Bronchus fibroblast of lung (primary cell): ENCODE measurements around the gene SLX1A. TPM values are rescaled to one million over a fixed set of nuclear protein-coding genes. Genes with fewer than 3 reads are reported as not detected.

ENCODE experiments used
- total RNA-seq: library from RNA; depleted of rRNA; stranded (reverse); fragments of >200 nt; gene quantifications from 2 replicates; pipeline ENCODE4 v1.2.3, GENCODE V29; 2015

SLX1A gene
- 32.0 and 42.2 TPM in 2 replicates for total RNA-seq

GRCh38 chr16:30193615-30194014 lies at the start of gene SLX1A, which contains the start of gene BOLA2B:
SLX1A (plus strand) TSS chr16:30193875; CDS start chr16:30194085, 210 bp downstream.
BOLA2B (minus strand) TSS chr16:30193666; CDS start chr16:30193595, 71 bp downstream.

GRCh38 chr16:30183233-30184095 lies 10.2 kb upstream of the SLX1A start, which contains the start of gene CORO1A:
CORO1A (plus strand) TSS chr16:30183602; CDS start chr16:30185210, 1,608 bp downstream.

GRCh38 chr16:30199049-30199448 lies 5.4 kb downstream of the SLX1A start, which contains the start of gene SULT1A3:
SULT1A3 (plus strand) TSS chr16:30199255; CDS start chr16:30200729, 1,474 bp downstream.

Other genes starting within 250 kb of the SLX1A start
- gene TMEM219, start 231.8 kb upstream of the SLX1A start, total RNA-seq: 99.9 and 105 TPM in 2 replicates
- 27.4 and 30.8 TPM in 2 replicates for gene TAOK2, start 220.0 kb upstream of the SLX1A start, total RNA-seq
- 17.3 and 18.7 TPM in 2 replicates for gene HIRIP3, start 198.3 kb upstream of the SLX1A start, total RNA-seq
- gene INO80E, start 197.6 kb upstream of the SLX1A start, total RNA-seq: 101 and 119 TPM in 2 replicates
- gene DOC2A, start 182.8 kb upstream of the SLX1A start, total RNA-seq: 0.30 and 0.34 TPM in 2 replicates
- not detected in 2 replicates for gene C16orf92, start 170.7 kb upstream of the SLX1A start, total RNA-seq
- 0.15 and 0.34 TPM in 2 replicates for gene TLCD3B, start 162.6 kb upstream of the SLX1A start, total RNA-seq
- 1,260 and 1,271 TPM in 2 replicates for gene ALDOA, start 128.1 kb upstream of the SLX1A start, total RNA-seq
- gene PPP4C, start 117.9 kb upstream of the SLX1A start, total RNA-seq: 123 and 132 TPM in 2 replicates
- gene TBX6, start 102.0 kb upstream of the SLX1A start, total RNA-seq: under 0.01 and 0.15 TPM in 2 replicates
- 25.9 and 28.7 TPM in 2 replicates for gene YPEL3, start 97.7 kb upstream of the SLX1A start, total RNA-seq
- gene GDPD3, start 80.3 kb upstream of the SLX1A start, total RNA-seq: 0.17 and 0.74 TPM in 2 replicates
- 67.2 and 82.8 TPM in 2 replicates for gene MAPK3, start 70.7 kb upstream of the SLX1A start, total RNA-seq
- gene CORO1A, start 10.3 kb upstream of the SLX1A start, total RNA-seq: 7.4 and 7.7 TPM in 2 replicates
- 442 and 580 TPM in 2 replicates for gene BOLA2B, start 209 bp upstream of the SLX1A start, total RNA-seq
- gene SULT1A3, start 5.4 kb downstream of the SLX1A start, total RNA-seq: 1.2 and 1.8 TPM in 2 replicates
- gene NPIPB13, start 54.6 kb downstream of the SLX1A start, total RNA-seq: 0.30 TPM in 1 of 2 replicates, not detected in the other
- gene CD2BP2, start 161.4 kb downstream of the SLX1A start, total RNA-seq: 49.8 and 53.5 TPM in 2 replicates
- gene TBC1D10B, start 176.6 kb downstream of the SLX1A start, total RNA-seq: 40.9 and 44.0 TPM in 2 replicates
- gene MYL11, start 180.9 kb downstream of the SLX1A start, total RNA-seq: not detected in 2 replicates
- gene SEPTIN1, start 188.7 kb downstream of the SLX1A start, total RNA-seq: 0.15 TPM in 1 of 2 replicates, not detected in the other
- gene ZNF48, start 201.5 kb downstream of the SLX1A start, total RNA-seq: 4.4 and 5.6 TPM in 2 replicates
- gene ZNF771, start 213.7 kb downstream of the SLX1A start, total RNA-seq: 8.6 and 9.2 TPM in 2 replicates
- 54.4 and 54.8 TPM in 2 replicates for gene DCTPP1, start 236.2 kb downstream of the SLX1A start, total RNA-seq